HEK293 (cell line): ENCODE data around the gene LIMCH1.
"Not testable (repeated sequence)": the region's sequence is repeated elsewhere in the genome, so short reads cannot be mapped to it uniquely, and the experiment has no call there.

Source experiments
- CTCF ChIA-PET: fragments of 350-600 bp; formaldehyde crosslinking; extraction: SDS; loops from one replicate; lab custom pipeline; 2021; ENCODE audit warnings: antibody characterized with exemption; lab: Yijun Ruan, JAX
- POLR2A ChIA-PET: fragments of 300-600 bp; formaldehyde crosslinking; extraction: SDS; loops from one replicate; lab custom pipeline; 2020; ENCODE audit warnings: antibody characterized with exemption, inconsistent platforms; lab: Yijun Ruan, JAX
- H3K27ac ChIP-seq: fragments of 200-500 bp; sonication (Bioruptor generic); 2 replicates; pipeline ENCODE4 v1.5.1; 2014; ENCODE audit warnings: low read depth, low read length, control low read depth, inconsistent platforms; ENCODE audit errors: extremely low read depth
- H3K36me3 ChIP-seq, 2 experiments: fragments of 200-500 bp in 1 of 2; sonication (Bioruptor generic) in 1 of 2; 1 replicate in 1 of 2; 2 replicates in 1 of 2; pipeline ENCODE4 v1.5.1; 2014 to 2017; ENCODE audit warnings: inconsistent platforms in 2 of 2, low read length in 2 of 2; ENCODE audit not compliant: control insufficient read depth in 2 of 2, insufficient read depth in 1 of 2
- H3K4me1 ChIP-seq: fragments of 200-500 bp; sonication (Bioruptor generic); 2 replicates; pipeline ENCODE4 v1.5.1; 2014; ENCODE audit warnings: mild to moderate bottlenecking, low read length, inconsistent platforms; ENCODE audit not compliant: control insufficient read depth, insufficient read depth
- H3K4me3 ChIP-seq: 2 replicates; pipeline ENCODE4 v1.5.1; 2011; ENCODE audit warnings: low read depth, mild to moderate bottlenecking, control low read depth, low read length, moderate library complexity
- H3K9me3 ChIP-seq: fragments of 200-500 bp; sonication (Bioruptor generic); 2 replicates; pipeline ENCODE4 v1.5.1; 2014; ENCODE audit warnings: low read depth, low read length, inconsistent platforms; ENCODE audit not compliant: control insufficient read depth, insufficient read depth
- OVOL3 ChIP-seq: fragments of 450-650 bp; formaldehyde crosslinking; IDR thresholded peaks from 2 replicates; pipeline ENCODE4 v1.5.1; 2016; ENCODE audit warnings: missing biosample characterization, missing genetic modification characterization
- PBX3 ChIP-seq: sonication (generic); formaldehyde crosslinking; IDR thresholded peaks from 2 replicates; pipeline ENCODE4 v1.8.1; 2022; ENCODE audit warnings: mild to moderate bottlenecking, moderate library complexity, missing genetic modification reagents
- YY1 ChIP-seq: fragments of 450-650 bp; formaldehyde crosslinking; IDR thresholded peaks from 2 replicates; pipeline ENCODE4 v1.5.1; 2018; ENCODE audit warnings: missing biosample characterization, missing genetic modification characterization
- YY2 ChIP-seq: fragments of 450-650 bp; formaldehyde crosslinking; IDR thresholded peaks from 2 replicates; pipeline ENCODE4 v1.5.1; 2016; ENCODE audit warnings: missing biosample characterization, missing genetic modification characterization
- ZBTB20 ChIP-seq: fragments of 450-650 bp; formaldehyde crosslinking; IDR thresholded peaks from 2 replicates; pipeline ENCODE4 v1.5.1; 2016; ENCODE audit warnings: missing biosample characterization, missing genetic modification characterization
- ZEB2 ChIP-seq: fragments of 450-650 bp; formaldehyde crosslinking; IDR thresholded peaks from 2 replicates; pipeline ENCODE4 v1.5.1; 2016; ENCODE audit warnings: missing biosample characterization, missing genetic modification characterization
- ZNF132 ChIP-seq: fragments of 450-650 bp; formaldehyde crosslinking; IDR thresholded peaks from 2 replicates; pipeline ENCODE4 v1.5.1; 2017; ENCODE audit warnings: missing biosample characterization, missing genetic modification characterization, borderline replicate concordance
- ZNF174 ChIP-seq: fragments of 450-650 bp; formaldehyde crosslinking; IDR thresholded peaks from 2 replicates; pipeline ENCODE4 v1.5.0; 2017; ENCODE audit warnings: missing biosample characterization, mild to moderate bottlenecking, missing genetic modification characterization
- ZNF223 ChIP-seq: fragments of 450-650 bp; formaldehyde crosslinking; IDR thresholded peaks from 2 replicates; pipeline ENCODE4 v1.5.1; 2016; ENCODE audit warnings: missing biosample characterization, missing genetic modification characterization
- ZNF514 ChIP-seq: fragments of 450-650 bp; formaldehyde crosslinking; IDR thresholded peaks from 2 replicates; pipeline ENCODE4 v1.5.1; 2016; ENCODE audit warnings: missing biosample characterization, missing genetic modification characterization
- ZNF555 ChIP-seq: fragments of 450-650 bp; formaldehyde crosslinking; conservative IDR thresholded peaks from 2 replicates; pipeline ENCODE4 v1.5.1; 2017; ENCODE audit warnings: missing biosample characterization, mild to moderate bottlenecking, missing genetic modification characterization, inconsistent platforms
- ZNF585B ChIP-seq: fragments of 450-650 bp; formaldehyde crosslinking; IDR thresholded peaks from 2 replicates; pipeline ENCODE4 v1.5.1; 2016; ENCODE audit warnings: missing biosample characterization, missing genetic modification characterization
- ZNF837 ChIP-seq: fragments of 450-650 bp; formaldehyde crosslinking; IDR thresholded peaks from 2 replicates; pipeline ENCODE4 v1.5.1; 2016; ENCODE audit warnings: missing biosample characterization, missing genetic modification characterization
- ZXDB ChIP-seq: fragments of 450-650 bp; formaldehyde crosslinking; IDR thresholded peaks from 2 replicates; pipeline ENCODE4 v1.5.1; 2016; ENCODE audit warnings: missing biosample characterization, missing genetic modification characterization
- TF ChIP-seq, protein P1 (sequence below): fragments of 450-650 bp; formaldehyde crosslinking; IDR thresholded peaks from 2 replicates; pipeline ENCODE4 v1.5.1; 2016; ENCODE audit warnings: missing biosample characterization, missing genetic modification characterization, borderline replicate concordance

LIMCH1 gene

GRCh38 chr4:41646862-41647261, 108.9 kb downstream of the LIMCH1 start (continued):
- TF ChIP-seq PBX3 = no peak
- TF ChIP-seq ZEB2 (tag by site-specific recombination) = no peak
- TF ChIP-seq YY1 (tag by site-specific recombination) = no peak
- TF ChIP-seq, all 188 proteins: peak for 0

- H3K9me3 ChIP-seq = no peaks in the 10 kb centered on the region
- H3K4me3 ChIP-seq = no peak overlapping the region
- peaks cover 0 to 14% of the 10 kb centered on the region in 2 experiments; a peak in 1 of 3 replicates for H3K36me3 ChIP-seq
- CTCF ChIA-PET = interaction anchor here (0.6 kb wide), 1 partner anchor 14 kb away, joined by 3 read pairs; no protein-coding TSS in a partner anchor
- no peak for TF ChIP-seq ZNF555
- TF ChIP-seq, protein P1, sequence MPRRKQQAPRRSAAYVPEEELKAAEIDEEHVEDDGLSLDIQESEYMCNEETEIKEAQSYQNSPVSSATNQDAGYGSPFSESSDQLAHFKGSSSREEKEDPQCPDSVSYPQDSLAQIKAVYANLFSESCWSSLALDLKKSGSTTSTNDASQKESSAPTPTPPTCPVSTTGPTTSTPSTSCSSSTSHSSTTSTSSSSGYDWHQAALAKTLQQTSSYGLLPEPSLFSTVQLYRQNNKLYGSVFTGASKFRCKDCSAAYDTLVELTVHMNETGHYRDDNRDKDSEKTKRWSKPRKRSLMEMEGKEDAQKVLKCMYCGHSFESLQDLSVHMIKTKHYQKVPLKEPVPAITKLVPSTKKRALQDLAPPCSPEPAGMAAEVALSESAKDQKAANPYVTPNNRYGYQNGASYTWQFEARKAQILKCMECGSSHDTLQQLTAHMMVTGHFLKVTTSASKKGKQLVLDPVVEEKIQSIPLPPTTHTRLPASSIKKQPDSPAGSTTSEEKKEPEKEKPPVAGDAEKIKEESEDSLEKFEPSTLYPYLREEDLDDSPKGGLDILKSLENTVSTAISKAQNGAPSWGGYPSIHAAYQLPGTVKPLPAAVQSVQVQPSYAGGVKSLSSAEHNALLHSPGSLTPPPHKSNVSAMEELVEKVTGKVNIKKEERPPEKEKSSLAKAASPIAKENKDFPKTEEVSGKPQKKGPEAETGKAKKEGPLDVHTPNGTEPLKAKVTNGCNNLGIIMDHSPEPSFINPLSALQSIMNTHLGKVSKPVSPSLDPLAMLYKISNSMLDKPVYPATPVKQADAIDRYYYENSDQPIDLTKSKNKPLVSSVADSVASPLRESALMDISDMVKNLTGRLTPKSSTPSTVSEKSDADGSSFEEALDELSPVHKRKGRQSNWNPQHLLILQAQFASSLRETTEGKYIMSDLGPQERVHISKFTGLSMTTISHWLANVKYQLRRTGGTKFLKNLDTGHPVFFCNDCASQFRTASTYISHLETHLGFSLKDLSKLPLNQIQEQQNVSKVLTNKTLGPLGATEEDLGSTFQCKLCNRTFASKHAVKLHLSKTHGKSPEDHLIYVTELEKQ (tag by site-specific recombination) = no peak
- no peak for TF ChIP-seq ZNF223
- no peak for TF ChIP-seq OVOL3 (tag by site-specific recombination)
- TF ChIP-seq ZNF585B (tag by site-specific recombination) = no peak
- H3K27ac ChIP-seq = no peak overlapping the region
- H3K4me1 ChIP-seq = no peaks in the 10 kb centered on the region
- POLR2A ChIA-PET = no interaction called here
Observed at GRCh38 chr4:41647383-41647782, 109.4 kb downstream of the LIMCH1 start.

- H3K36me3 ChIP-seq = peaks cover 0 to 14% of the 10 kb centered on the region in 2 experiments; a peak in 1 of 3 replicates
- CTCF ChIA-PET, POLR2A ChIA-PET, H3K4me3 ChIP-seq, H3K4me1 ChIP-seq, H3K9me3 ChIP-seq, H3K27ac ChIP-seq: not testable (repeated sequence)
Observed at GRCh38 chr4:41651150-41651549, 113.2 kb downstream of the LIMCH1 start.

DNA sequence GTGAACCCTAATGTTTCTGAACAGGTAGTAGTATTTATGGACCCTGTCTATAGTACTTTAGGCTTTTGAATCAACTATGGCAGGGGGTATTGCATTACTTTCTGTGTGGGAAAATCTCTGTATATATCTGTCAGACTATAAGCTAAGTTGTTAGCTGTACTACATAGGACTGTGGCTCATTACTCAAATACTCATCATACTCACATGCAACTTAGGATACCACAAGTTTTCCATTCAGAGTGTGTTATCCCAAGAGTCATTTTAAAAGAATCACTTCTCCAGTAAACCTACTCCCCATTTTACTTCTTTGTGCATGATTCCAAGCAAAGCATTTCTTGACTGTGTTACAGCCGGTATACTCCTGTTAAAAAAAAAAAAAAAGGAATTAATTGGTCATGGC, 115.0 kb downstream of the LIMCH1 start:
- no peak for TF ChIP-seq ZBTB20 (tag by site-specific recombination)
- no peaks in the 10 kb centered on the region for H3K9me3 ChIP-seq
- POLR2A ChIA-PET = no interaction called here
- no peak overlapping the region for H3K27ac ChIP-seq
- H3K4me1 ChIP-seq = no peaks in the 10 kb centered on the region
- peaks cover 0 to 4% of the 10 kb centered on the region in 2 experiments; a peak in 1 of 3 replicates for H3K36me3 ChIP-seq
- no peak overlapping the region for H3K4me3 ChIP-seq
- CTCF ChIA-PET = no interaction called here

DNA sequence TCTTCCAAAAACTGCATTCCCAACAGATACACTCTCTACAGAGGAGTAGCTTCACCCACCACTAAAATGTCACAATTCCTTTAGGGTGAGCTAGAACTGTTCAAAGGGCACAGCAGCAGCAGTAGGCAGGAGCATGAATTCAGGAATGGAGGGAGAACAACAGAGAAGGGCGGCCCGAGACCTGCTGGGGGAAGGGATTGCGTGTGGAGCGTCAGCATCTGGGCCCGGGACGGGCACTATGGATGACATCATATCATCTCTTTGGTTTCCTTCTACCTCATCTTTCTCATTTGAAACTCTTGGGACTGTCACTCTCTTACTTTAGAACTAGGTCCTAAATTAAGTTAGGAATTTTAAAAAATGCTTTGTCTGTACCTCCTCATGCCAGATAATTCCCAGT, 115.6 kb downstream of the LIMCH1 start:
- CTCF ChIA-PET = no interaction called here
- no peaks in the 10 kb centered on the region for H3K9me3 ChIP-seq
- TF ChIP-seq ZNF174 (tag by site-specific recombination) (no peak), YY2 (tag by site-specific recombination) (no peak), ZNF132 (tag by site-specific recombination) (no peak), ZNF837 (tag by site-specific recombination) (no peak), ZNF514 (tag by site-specific recombination) (no peak), ZXDB (tag by site-specific recombination) (no peak)
- TF ChIP-seq, all 188 proteins: peak for 0
- Histone ChIP-seq H3K4me1 (no peaks in the 10 kb centered on the region), H3K4me3 (no peak overlapping the region), H3K36me3 (no peaks in the 10 kb centered on the region), H3K27ac (no peak overlapping the region)
- POLR2A ChIA-PET = no interaction called here
